Activated CD4-positive, alpha-beta T cell treated with anti-CD3 and anti-CD28 coated beads for 24 hours (primary cell): ENCODE data around the gene ABCC2.
"Not testable (repeated sequence)": the region's sequence is repeated elsewhere in the genome, so short reads cannot be mapped to it uniquely, and the experiment has no call there.

Experiments used
- DNase-seq, 2 donors: peaks; one replicate each; pipeline ENCODE4 v3.0.0-alpha.2; 2020; ENCODE audit warnings: low read depth in 2 of 2

Gene ABCC2

GRCh38 chr10:99894613-99895012, 112.2 kb downstream of the ABCC2 start:
- DNase-seq = no peak

DNA sequence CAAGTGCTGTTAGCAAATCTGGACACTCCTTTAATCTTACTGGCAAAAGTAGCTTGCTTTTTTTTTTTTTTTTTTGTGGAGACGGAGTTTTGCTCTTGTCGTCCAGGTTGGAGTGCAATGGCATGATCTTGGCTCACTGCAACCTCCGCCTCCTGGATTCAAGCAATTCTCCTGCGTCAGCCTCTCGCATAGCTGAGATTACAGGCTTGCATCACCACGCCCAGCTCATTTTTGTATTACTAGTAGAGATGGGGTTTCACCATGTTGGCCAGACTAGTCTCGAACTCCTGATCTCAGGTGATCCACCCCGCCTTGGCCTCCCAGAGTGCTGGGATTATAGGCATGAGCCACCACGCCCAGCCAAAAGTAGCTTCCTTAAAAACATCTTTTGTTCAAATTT, 112.6 kb downstream of the ABCC2 start:
- not testable (repeated sequence) for DNase-seq

- no peak for DNase-seq
Observed at GRCh38 chr10:99895867-99896266, 113.4 kb downstream of the ABCC2 start.
